Measurements from ENCODE around the gene CBLB.
"Not testable (repeated sequence)": the region's sequence is repeated elsewhere in the genome, so short reads cannot be mapped to it uniquely, and the experiment has no call there.

CBLB gene

GRCh38 chr3:105786241-105786640 is 82.6 kb downstream of the CBLB start:
- peak; percentile 71 for DNase-seq (ENCODE audit: low spot score)

- DNase-seq (ENCODE audit: low spot score), result peak; percentile 57
Measured at GRCh38 chr3:105785803-105786202, 83.0 kb downstream of the CBLB start.

GRCh38 chr3:105783631-105784030 is 85.2 kb downstream of the CBLB start:
- DNase-seq (ENCODE audit: low spot score), result no peak

DNA sequence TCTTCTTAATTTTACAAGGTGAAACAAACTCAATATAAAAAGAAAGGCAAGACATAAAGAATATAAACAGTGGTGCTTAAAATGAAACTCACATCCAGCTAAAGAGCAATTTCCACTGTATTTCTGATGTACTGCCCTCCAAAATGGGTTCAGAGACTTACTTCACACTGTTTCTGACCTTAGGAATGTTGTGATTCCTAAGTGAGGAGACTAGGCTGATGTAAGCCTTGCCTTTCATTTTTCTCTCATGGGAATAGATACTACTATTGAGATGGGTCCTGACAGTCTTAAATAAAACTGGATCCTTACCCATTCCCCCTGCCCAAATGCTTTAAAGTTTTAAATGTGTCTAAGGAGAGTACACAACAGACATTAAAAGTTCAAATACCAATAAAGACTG is 86.9 kb downstream of the CBLB start:
- DNase-seq (ENCODE audit: low spot score), result no peak

DNA sequence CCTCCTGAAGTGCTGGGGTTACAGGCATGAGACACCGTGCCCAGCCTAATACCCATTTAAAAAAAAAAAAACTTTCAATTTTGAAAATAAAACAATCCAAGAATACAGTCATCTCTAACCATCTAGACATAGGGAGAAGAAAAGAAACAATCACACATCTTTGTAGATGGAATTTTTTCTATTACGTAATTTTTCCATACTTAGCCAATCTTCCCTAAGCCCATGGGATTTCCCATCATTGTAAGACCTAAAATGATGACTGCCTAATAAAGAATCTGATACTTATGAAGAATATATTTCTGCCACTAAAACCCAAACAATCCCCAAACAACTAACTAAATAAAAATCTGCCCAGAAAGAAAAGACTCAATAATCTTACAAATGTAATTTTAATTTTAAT is 88.7 kb downstream of the CBLB start:
- DNase-seq (ENCODE audit: low spot score), result no peak

DNA sequence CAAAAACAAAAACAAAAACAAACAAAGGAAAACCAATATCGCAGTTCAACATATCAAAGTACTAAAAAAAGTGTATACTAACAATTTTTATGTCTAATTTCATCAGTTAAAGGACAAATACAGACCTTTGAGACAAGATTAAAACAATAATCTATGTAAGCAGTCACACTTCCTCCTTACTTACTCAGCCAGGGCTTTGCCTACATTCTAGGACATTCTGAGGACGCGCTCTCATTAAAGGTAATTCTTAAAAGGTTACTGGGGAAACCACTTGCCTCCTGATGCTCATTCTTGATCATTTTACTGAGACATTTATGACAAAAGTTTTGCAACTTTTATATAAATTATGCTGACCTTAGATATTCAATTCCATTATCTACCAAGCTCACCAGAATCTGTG is 93.4 kb downstream of the CBLB start:
- DNase-seq (ENCODE audit: low spot score), result no peak

- DNase-seq (ENCODE audit: low spot score), result no peak
Measured at GRCh38 chr3:105774444-105775180, 94.2 kb downstream of the CBLB start.

- DNase-seq (ENCODE audit: low spot score), result no peak
Measured at GRCh38 chr3:105773291-105773690, 95.5 kb downstream of the CBLB start.

- DNase-seq (ENCODE audit: low spot score), result no peak
Measured at GRCh38 chr3:105772635-105773034, 96.2 kb downstream of the CBLB start.

DNA sequence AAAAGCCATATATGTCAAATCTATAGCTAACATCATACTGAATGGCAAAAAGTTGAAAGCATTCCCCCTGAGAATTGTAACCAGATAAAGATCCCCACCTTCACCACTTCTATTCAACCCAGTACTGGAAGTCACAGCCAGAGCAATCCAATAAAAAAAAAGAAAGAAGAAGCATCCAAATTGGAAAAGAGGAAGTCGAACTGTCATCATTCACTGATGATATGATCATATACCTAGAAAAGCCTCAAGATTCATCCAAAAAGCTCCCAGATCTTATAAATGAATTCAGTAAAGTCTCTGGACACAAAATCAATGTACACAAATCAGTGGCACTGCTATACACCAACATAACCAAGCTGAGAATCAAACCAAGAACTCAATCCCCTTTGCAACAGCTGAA is 97.4 kb downstream of the CBLB start:
- no peak for DNase-seq (ENCODE audit: low spot score)

DNA sequence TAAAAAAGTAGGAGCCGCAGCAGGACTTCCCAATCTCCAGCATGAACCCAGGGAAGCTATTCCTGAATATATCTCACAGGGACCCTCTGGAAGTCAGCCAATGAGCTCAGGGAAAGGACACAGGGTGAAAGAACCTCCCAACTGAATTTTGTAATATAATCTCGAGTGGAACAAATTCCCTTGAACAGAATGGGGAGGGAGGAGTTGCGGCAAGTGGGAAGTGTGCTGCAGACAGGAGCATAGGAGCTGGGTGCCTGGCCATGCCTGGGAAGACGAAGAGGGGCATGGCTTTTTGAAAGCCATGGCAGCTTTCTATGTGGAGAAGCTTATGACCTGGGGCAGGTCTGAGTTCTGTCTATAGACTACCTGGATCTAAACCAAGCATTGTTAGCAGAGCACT is 98.4 kb downstream of the CBLB start:
- no peak for DNase-seq (ENCODE audit: low spot score)

- DNase-seq (ENCODE audit: low spot score), result no peak
Measured at GRCh38 chr3:105767776-105768175, 101.0 kb downstream of the CBLB start.

GRCh38 chr3:105767216-105767615 is 101.6 kb downstream of the CBLB start:
- DNase-seq (ENCODE audit: low spot score), result no peak

GRCh38 chr3:105765308-105765639 is 103.5 kb downstream of the CBLB start:
- DNase-seq (ENCODE audit: low spot score), result no peak

DNA sequence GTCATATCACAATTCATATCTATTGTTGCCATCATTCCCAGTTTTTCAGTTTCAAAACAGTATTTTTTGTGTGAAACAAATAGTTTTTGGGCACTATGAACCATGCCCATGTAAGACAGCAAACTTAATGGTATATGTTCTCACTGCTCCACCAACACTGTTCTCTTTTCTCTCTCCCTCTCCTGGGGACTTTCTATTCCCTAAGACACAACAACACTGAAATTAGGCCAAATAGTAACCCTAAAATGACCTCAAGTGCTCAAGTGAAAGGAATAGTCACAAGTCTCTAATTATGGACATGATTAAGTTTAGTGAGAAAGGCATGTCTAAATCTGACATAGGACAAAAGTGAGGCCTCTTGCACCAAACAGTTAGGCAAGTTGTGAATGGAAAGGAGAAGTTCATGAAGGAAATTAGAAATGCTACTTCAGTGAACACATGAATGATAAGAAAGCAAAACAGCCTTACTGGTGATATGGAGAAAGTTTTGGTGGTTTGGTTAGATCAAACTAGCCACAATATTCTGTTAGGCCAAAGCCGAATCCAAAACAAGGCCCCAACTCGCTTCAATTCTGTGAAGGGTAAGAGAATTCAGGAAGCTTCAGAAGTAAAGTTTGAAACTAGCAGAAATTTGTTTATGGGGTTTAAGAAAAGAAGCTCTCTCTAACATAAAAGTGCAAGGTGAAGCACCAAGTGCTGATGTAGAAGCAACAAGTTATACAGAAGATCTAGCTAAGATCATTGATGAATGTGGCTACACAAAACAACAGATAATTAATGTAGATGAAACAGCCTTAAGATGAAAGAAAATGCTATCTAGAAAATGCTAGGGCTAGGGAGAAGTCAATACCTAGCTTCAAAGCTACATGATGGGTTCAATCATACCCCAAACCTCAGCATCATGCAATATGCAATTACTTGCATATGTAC is 104.2 kb downstream of the CBLB start:
- DNase-seq (ENCODE audit: low spot score), result no peak

GRCh38 chr3:105763659-105764036 is 105.2 kb downstream of the CBLB start:
- no peak for DNase-seq (ENCODE audit: low spot score)

DNA sequence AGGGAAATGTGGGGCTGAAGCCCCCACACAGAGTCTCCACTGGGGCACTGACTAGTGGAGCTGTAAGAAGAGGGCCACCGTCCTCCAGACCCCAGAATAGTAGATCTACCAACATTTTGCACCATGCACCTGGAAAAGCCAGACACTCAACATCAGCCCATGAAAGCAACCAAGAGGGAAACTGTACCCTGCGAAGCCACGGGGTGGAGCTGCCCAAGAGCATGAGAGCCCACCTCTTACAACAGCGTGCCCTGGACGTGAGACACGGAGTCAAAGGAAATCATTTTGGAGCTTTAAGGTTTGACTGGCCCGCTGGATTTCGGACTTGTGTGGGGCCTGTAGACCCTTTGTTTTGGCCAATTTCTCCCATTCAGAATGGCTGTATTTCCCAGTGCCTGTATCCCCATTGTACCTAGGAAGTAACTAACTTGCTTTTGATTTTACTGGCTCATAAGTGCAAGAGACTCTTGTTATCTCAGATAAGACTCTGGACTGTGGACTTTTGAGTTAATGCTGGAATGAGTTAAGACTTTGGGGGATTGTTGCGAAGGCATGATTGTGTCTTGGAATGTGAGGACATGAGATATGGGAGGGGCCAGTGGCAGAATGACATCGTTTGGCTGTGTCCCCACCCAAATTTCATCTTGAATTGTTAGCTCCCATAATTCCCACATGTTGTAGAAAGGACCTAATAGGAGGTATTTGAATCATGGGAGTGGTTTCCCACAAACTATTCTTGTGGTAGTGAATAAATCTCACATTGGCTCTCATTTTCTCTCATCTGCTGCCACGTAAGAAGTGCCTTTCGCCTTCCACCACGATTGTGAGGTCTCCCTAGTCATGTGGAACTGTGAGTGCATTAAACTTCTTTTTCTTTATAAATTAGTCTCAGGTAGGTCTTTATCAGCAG is 105.8 kb downstream of the CBLB start:
- DNase-seq (ENCODE audit: low spot score), result no peak

DNA sequence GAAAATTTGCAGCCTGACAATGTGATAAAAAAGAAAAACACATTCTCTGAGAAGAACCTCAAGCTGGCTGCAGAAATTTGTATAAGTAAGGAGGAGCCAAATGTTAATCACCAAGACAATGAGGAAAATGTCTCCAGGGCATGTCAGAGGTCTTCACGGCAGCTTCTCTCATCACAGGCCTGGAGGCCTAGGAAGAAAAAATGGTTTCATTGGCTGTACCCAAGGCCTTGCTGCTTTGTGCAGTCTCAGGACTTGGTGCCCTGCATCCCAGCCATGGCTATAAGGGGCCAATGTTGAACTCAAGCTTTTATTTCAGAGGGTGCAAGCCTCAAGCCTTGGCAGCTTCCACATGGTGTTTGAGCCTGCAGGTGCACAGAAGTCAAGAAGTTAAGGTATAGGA is 106.6 kb downstream of the CBLB start:
- DNase-seq (ENCODE audit: low spot score), result not testable (repeated sequence)

GRCh38 chr3:105759442-105760078 is 109.3 kb downstream of the CBLB start:
- no peak for DNase-seq (ENCODE audit: low spot score)

DNA sequence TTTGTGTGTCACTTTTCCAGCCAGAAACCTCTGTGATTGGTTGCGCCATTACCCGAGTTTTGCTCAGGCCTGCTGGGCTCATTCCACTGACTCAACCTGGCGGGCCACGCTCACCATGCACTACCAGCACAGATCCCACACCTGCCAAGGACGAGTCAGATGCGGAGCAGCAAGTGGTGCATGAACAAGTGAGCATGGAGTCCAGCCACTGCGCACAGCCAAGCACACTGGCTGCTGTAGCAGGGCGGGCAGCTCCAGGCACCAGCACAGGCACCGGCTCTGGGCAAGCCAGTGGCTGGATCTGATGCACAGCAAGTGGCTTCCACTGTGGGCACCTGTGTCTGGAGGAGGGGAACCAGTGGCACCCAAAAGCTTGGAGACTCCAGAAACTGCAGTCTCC is 110.4 kb downstream of the CBLB start:
- no peak for DNase-seq (ENCODE audit: low spot score)

DNA sequence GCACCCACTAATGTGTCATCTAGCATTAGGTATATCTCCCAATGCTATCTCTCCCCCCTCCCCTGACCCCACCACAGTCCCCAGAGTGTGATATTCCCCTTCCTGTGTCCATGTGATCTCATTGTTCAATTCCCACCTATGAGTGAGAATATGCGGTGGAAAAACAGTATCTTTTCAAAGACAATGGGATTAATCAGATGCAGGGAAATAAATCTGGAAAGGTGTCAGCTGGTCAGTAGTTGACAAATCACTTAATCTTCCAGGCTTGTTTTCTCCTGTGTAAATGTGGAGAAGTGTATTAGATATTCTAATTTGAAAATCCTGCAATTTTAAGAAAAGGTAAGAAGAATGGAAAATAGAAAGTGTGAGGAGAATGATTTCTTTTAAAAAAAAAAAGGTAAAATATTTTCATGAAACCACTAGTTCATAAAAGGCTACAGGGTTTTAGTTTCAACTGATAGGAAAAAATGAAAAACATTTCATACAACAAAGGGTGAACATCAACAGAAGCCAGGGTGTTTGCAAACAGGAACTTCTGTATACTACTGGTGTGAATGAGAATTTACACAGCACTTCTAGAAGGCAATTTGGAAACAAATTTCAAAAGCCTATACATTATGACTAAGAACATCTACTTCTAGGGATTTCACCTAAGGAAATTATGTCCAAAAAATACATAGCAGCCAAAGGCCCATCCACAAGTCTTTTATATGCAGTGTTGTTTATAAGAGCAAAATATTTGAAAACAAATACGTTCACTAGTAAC is 113.5 kb downstream of the CBLB start:
- DNase-seq (ENCODE audit: low spot score), result no peak
